ENCODE measurements around the gene HUNK.

HUNK gene

GRCh38 chr21:31898933-31899630, 26.3 kb downstream of the HUNK start:
- DNase-seq, result no peak

GRCh38 chr21:31900121-31900895, 27.5 kb downstream of the HUNK start:
- no peak for DNase-seq

GRCh38 chr21:31901315-31901714, 28.5 kb downstream of the HUNK start:
- DNase-seq, result no peak

- DNase-seq, result no peak
Measured at GRCh38 chr21:31902438-31902837, 29.6 kb downstream of the HUNK start.

GRCh38 chr21:31903896-31904295, 31.1 kb downstream of the HUNK start:
- no peak for DNase-seq

GRCh38 chr21:31905503-31906451, 33.0 kb downstream of the HUNK start:
- no peak for DNase-seq

GRCh38 chr21:31908106-31909031, 35.5 kb downstream of the HUNK start:
- DNase-seq, result no peak

- DNase-seq, result no peak
Measured at GRCh38 chr21:31909153-31910073, 36.6 kb downstream of the HUNK start.

- DNase-seq, result no peak
Measured at GRCh38 chr21:31910074-31910470, 37.3 kb downstream of the HUNK start.

GRCh38 chr21:31911138-31911907, 38.5 kb downstream of the HUNK start:
- DNase-seq, result no peak

GRCh38 chr21:31912501-31912900, 39.7 kb downstream of the HUNK start:
- DNase-seq, result no peak

GRCh38 chr21:31913182-31913608, 40.4 kb downstream of the HUNK start:
- no peak for DNase-seq

- no peak for DNase-seq
Measured at GRCh38 chr21:31914472-31914871, 41.7 kb downstream of the HUNK start.

GRCh38 chr21:31915566-31915965, 42.7 kb downstream of the HUNK start:
- DNase-seq, result no peak

GRCh38 chr21:31917108-31917507, 44.3 kb downstream of the HUNK start:
- DNase-seq, result no peak

- no peak for DNase-seq
Measured at GRCh38 chr21:31918250-31918775, 45.5 kb downstream of the HUNK start.

GRCh38 chr21:31920275-31920674, 47.5 kb downstream of the HUNK start:
- DNase-seq, result no peak

GRCh38 chr21:31921079-31921478, 48.3 kb downstream of the HUNK start:
- no peak for DNase-seq

GRCh38 chr21:31922881-31923280, 50.1 kb downstream of the HUNK start:
- DNase-seq, result no peak

- DNase-seq, result no peak
Measured at GRCh38 chr21:31923756-31924155, 50.9 kb downstream of the HUNK start.
